Measurements from ENCODE around the gene KCTD15.

GRCh38 chr19:33840382-33840781, 43.7 kb downstream of the KCTD15 start:
- TF ChIP-seq CTCF (IDR thresholded peaks at IDR 0.05) (no peak), EP300 (IDR thresholded peaks at IDR 0.05) (no peak), POLR2A (IDR thresholded peaks at IDR 0.05) (no peak)

Data from tibial nerve (tissue), 4 donors.